Thyroid gland (tissue), 4 donors: ENCODE measurements around the gene MGST3.
"Not testable (repeated sequence)": the region's sequence is repeated elsewhere in the genome, so short reads cannot be mapped to it uniquely, and the experiment has no call there.

ENCODE experiments used
- POLR2A ChIP-seq, 2 donors: fragments of 450-650 bp; IDR thresholded peaks; one replicate each; pipeline ENCODE4 v1.6.1; 2017; ENCODE audit warnings: antibody characterized with exemption in 2 of 2, mild to moderate bottlenecking in 2 of 2, moderate library complexity in 1 of 2
- TF ChIP-seq, protein P1 (sequence below), 6 experiments: fragments of 200-600 bp in 3 of 6; fragments of 450-650 bp in 3 of 6; sonication (generic) in 3 of 6; IDR thresholded peaks; one replicate each; pipeline ENCODE4 v1.5.1; 2016 to 2019; ENCODE audit warnings: antibody characterized with exemption in 6 of 6, mild to moderate bottlenecking in 2 of 6, inconsistent platforms in 1 of 6, moderate library complexity in 1 of 6

DNA sequence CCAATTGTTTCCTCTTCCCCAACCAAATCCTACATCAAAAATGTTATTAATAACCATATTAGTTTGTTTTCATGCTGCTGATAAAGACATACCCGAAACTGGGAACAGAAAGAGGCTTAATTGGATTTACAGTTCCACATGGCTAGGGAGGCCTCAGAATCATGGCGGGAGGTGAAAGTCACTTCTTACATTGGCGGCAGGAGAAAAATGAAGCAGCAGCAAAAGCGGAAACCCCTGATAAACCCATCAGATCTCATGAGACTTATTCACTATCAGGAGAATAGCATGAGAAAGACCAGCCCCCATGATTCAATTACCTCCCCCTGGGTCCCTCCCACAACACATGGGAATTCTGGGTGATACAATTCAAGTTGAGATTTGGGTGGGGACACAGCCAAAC is 49.7 kb downstream of the MGST3 start:
- TF ChIP-seq, protein P1, sequence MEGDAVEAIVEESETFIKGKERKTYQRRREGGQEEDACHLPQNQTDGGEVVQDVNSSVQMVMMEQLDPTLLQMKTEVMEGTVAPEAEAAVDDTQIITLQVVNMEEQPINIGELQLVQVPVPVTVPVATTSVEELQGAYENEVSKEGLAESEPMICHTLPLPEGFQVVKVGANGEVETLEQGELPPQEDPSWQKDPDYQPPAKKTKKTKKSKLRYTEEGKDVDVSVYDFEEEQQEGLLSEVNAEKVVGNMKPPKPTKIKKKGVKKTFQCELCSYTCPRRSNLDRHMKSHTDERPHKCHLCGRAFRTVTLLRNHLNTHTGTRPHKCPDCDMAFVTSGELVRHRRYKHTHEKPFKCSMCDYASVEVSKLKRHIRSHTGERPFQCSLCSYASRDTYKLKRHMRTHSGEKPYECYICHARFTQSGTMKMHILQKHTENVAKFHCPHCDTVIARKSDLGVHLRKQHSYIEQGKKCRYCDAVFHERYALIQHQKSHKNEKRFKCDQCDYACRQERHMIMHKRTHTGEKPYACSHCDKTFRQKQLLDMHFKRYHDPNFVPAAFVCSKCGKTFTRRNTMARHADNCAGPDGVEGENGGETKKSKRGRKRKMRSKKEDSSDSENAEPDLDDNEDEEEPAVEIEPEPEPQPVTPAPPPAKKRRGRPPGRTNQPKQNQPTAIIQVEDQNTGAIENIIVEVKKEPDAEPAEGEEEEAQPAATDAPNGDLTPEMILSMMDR (IDR thresholded peaks at IDR 0.05), result not testable (repeated sequence)
- TF ChIP-seq POLR2A (IDR thresholded peaks at IDR 0.05), result not testable (repeated sequence)
